Parathyroid adenoma (tissue), 2 donors: ENCODE measurements around the gene DGKI.

Experiments used
- H2AFZ ChIP-seq: fragments of 300-600 bp; sonication (generic); one replicate; pipeline ENCODE4 v1.7.0; 2017; ENCODE audit warnings: antibody characterized with exemption, mild to moderate bottlenecking
- H3K27ac ChIP-seq: fragments of 300-600 bp; sonication (generic); one replicate; pipeline ENCODE4 v1.7.0; 2017
- H3K27me3 ChIP-seq: fragments of 300-600 bp; sonication (generic); one replicate; pipeline ENCODE4 v1.7.0; 2017; ENCODE audit warnings: low read length; ENCODE audit not compliant: control insufficient read depth, insufficient read depth
- H3K36me3 ChIP-seq: fragments of 300-600 bp; sonication (generic); one replicate; pipeline ENCODE4 v1.7.0; 2017; ENCODE audit warnings: low read length; ENCODE audit not compliant: control insufficient read depth, insufficient read depth
- H3K4me1 ChIP-seq: fragments of 300-600 bp; sonication (generic); one replicate; pipeline ENCODE4 v1.7.0; 2017; ENCODE audit warnings: control low read depth
- H3K4me2 ChIP-seq: fragments of 300-600 bp; sonication (generic); one replicate; pipeline ENCODE4 v1.7.0; 2017; ENCODE audit warnings: low read length
- H3K4me3 ChIP-seq: fragments of 300-600 bp; sonication (generic); one replicate; pipeline ENCODE4 v1.7.0; 2017; ENCODE audit warnings: low read depth, low read length
- H3K79me2 ChIP-seq: fragments of 300-600 bp; sonication (generic); one replicate; pipeline ENCODE4 v1.7.0; 2017; ENCODE audit warnings: control low read depth
- H3K9ac ChIP-seq: fragments of 300-600 bp; sonication (generic); one replicate; pipeline ENCODE4 v1.7.0; 2017; ENCODE audit warnings: mild to moderate bottlenecking
- H3K9me3 ChIP-seq: fragments of 300-600 bp; sonication (generic); one replicate; pipeline ENCODE4 v1.7.0; 2017; ENCODE audit warnings: low read length; ENCODE audit not compliant: control insufficient read depth
- CTCF ChIP-seq: fragments of 300-600 bp; sonication (generic); IDR thresholded peaks from one replicate; pipeline ENCODE4 v1.7.0; 2017; ENCODE audit warnings: antibody characterized with exemption, mild to moderate bottlenecking
- donor health status: primary hyperparathyroidism.

Gene DGKI

GRCh38 chr7:137590756-137591305, 255.9 kb downstream of the DGKI start:
- no peaks in the 10 kb centered on the region for H3K4me1 ChIP-seq
- H3K4me3 ChIP-seq, result no peak overlapping the region
- no peaks in the 10 kb centered on the region for H3K36me3 ChIP-seq
- H3K79me2 ChIP-seq, result no peaks in the 10 kb centered on the region
- H3K27ac ChIP-seq, result no peak overlapping the region
- no peak overlapping the region for H3K9ac ChIP-seq
- no peak overlapping the region for H2AFZ ChIP-seq
- no peak for TF ChIP-seq CTCF
- no peaks in the 10 kb centered on the region for H3K9me3 ChIP-seq
- no peak overlapping the region for H3K4me2 ChIP-seq
- H3K27me3 ChIP-seq, result no peaks in the 10 kb centered on the region

GRCh38 chr7:137590071-137590755, 256.6 kb downstream of the DGKI start:
- H3K27me3 ChIP-seq, result no peaks in the 10 kb centered on the region
- H3K9ac ChIP-seq, result no peak overlapping the region

GRCh38 chr7:137587326-137587725, 259.4 kb downstream of the DGKI start:
- Histone ChIP-seq H3K79me2 (no peaks in the 10 kb centered on the region), H2AFZ (no peak overlapping the region), H3K4me3 (no peak overlapping the region), H3K9me3 (no peaks in the 10 kb centered on the region), H3K9ac (no peak overlapping the region), H3K36me3 (no peaks in the 10 kb centered on the region), H3K4me1 (no peaks in the 10 kb centered on the region), H3K4me2 (no peak overlapping the region), H3K27ac (no peak overlapping the region), H3K27me3 (no peaks in the 10 kb centered on the region)
- TF ChIP-seq CTCF, result no peak

More at GRCh38 chr7:137590071-137590755, 256.6 kb downstream of the DGKI start:
- no peak for TF ChIP-seq CTCF
- H3K4me3 ChIP-seq, result no peak overlapping the region
- no peak overlapping the region for H3K27ac ChIP-seq
- H3K79me2 ChIP-seq, result no peaks in the 10 kb centered on the region
- H3K36me3 ChIP-seq, result no peaks in the 10 kb centered on the region
- no peak overlapping the region for H2AFZ ChIP-seq
- H3K4me2 ChIP-seq, result no peak overlapping the region
- no peaks in the 10 kb centered on the region for H3K9me3 ChIP-seq
- H3K4me1 ChIP-seq, result no peaks in the 10 kb centered on the region

GRCh38 chr7:137585591-137585990, 261.2 kb downstream of the DGKI start:
- H3K9me3 ChIP-seq, result no peaks in the 10 kb centered on the region
- no peak for TF ChIP-seq CTCF
- no peak overlapping the region for H3K9ac ChIP-seq
- H3K4me1 ChIP-seq, result no peaks in the 10 kb centered on the region
- no peak overlapping the region for H2AFZ ChIP-seq
- no peaks in the 10 kb centered on the region for H3K27me3 ChIP-seq
- no peak overlapping the region for H3K4me3 ChIP-seq
- no peaks in the 10 kb centered on the region for H3K79me2 ChIP-seq
- H3K4me2 ChIP-seq, result no peak overlapping the region
- H3K36me3 ChIP-seq, result no peaks in the 10 kb centered on the region
- no peak overlapping the region for H3K27ac ChIP-seq

- Histone ChIP-seq H3K4me2 (no peak overlapping the region), H2AFZ (no peak overlapping the region), H3K27ac (no peak overlapping the region), H3K4me3 (no peak overlapping the region), H3K36me3 (no peaks in the 10 kb centered on the region), H3K27me3 (no peaks in the 10 kb centered on the region), H3K79me2 (no peaks in the 10 kb centered on the region), H3K9ac (no peak overlapping the region), H3K9me3 (no peaks in the 10 kb centered on the region), H3K4me1 (no peaks in the 10 kb centered on the region)
- TF ChIP-seq CTCF, result no peak
These were observed 263.6 kb downstream of the DGKI start for GRCh38 chr7:137583172-137583571.
